ENCODE results near the gene ARHGAP40.

ARHGAP40 gene

GRCh38 chr20:38557174-38557573 lies 44.4 kb upstream of the ARHGAP40 start:
- Histone ChIP-seq H3K9ac (ENCODE audit: low read depth, low read length) (no peak overlapping the region), H3K27ac (ENCODE audit: low read length) (no peak overlapping the region), H2AFZ (ENCODE audit: low read depth, low read length) (no peak overlapping the region), H3K79me2 (ENCODE audit: insufficient read depth, low read length) (no peaks in the 10 kb centered on the region), H4K20me1 (ENCODE audit: insufficient read depth, low read length) (no peaks in the 10 kb centered on the region), H3K4me1 (ENCODE audit: insufficient read depth, low read length) (no peaks in the 10 kb centered on the region), H3K9me3 (ENCODE audit: insufficient read depth, low read length, severe bottlenecking) (no peaks in the 10 kb centered on the region), H3K4me3 (ENCODE audit: low read depth in 1 of 2, low read length in 2 of 2) (no peak overlapping the region), H3K4me2 (ENCODE audit: insufficient read depth, low read length) (no peak overlapping the region), H3K36me3 (ENCODE audit: insufficient read depth, low read length) (peaks cover 91% of the 10 kb centered on the region), H3K27me3 (ENCODE audit: insufficient read depth, low read length, poor library complexity) (no peaks in the 10 kb centered on the region)
- DNase-seq (no peak), ATAC-seq (ENCODE audit: insufficient read depth, low read depth) (no peak)
- TF ChIP-seq CTCF (IDR thresholded peaks at IDR 0.05; ENCODE audit: borderline replicate concordance, extremely low read depth, low read length, poor library complexity, severe bottlenecking) (no peak), EZH2 (IDR thresholded peaks at IDR 0.05; ENCODE audit: borderline replicate concordance, low read depth, low read length, severe bottlenecking) (no peak)

GRCh38 chr20:38558596-38559360 lies 42.8 kb upstream of the ARHGAP40 start:
- Histone ChIP-seq H3K9ac (ENCODE audit: low read depth, low read length) (no peak overlapping the region), H2AFZ (ENCODE audit: low read depth, low read length) (no peak overlapping the region), H3K27me3 (ENCODE audit: insufficient read depth, low read length, poor library complexity) (no peaks in the 10 kb centered on the region), H3K36me3 (ENCODE audit: insufficient read depth, low read length) (peaks cover 91% of the 10 kb centered on the region), H3K4me1 (ENCODE audit: insufficient read depth, low read length) (no peaks in the 10 kb centered on the region), H3K9me3 (ENCODE audit: insufficient read depth, low read length, severe bottlenecking) (no peaks in the 10 kb centered on the region), H3K4me2 (ENCODE audit: insufficient read depth, low read length) (no peak overlapping the region), H3K4me3 (ENCODE audit: low read depth in 1 of 2, low read length in 2 of 2) (no peak overlapping the region), H3K27ac (ENCODE audit: low read length) (no peak overlapping the region), H4K20me1 (ENCODE audit: insufficient read depth, low read length) (no peaks in the 10 kb centered on the region), H3K79me2 (ENCODE audit: insufficient read depth, low read length) (no peaks in the 10 kb centered on the region)
- TF ChIP-seq EZH2 (IDR thresholded peaks at IDR 0.05; ENCODE audit: borderline replicate concordance, low read depth, low read length, severe bottlenecking) (no peak), CTCF (IDR thresholded peaks at IDR 0.05; ENCODE audit: borderline replicate concordance, extremely low read depth, low read length, poor library complexity, severe bottlenecking) (no peak)
- DNase-seq (no peak), ATAC-seq (ENCODE audit: insufficient read depth, low read depth) (no peak)

GRCh38 chr20:38559764-38560163 lies 41.8 kb upstream of the ARHGAP40 start:
- Histone ChIP-seq H3K36me3 (ENCODE audit: insufficient read depth, low read length) (peaks cover 85% of the 10 kb centered on the region), H3K4me1 (ENCODE audit: insufficient read depth, low read length) (no peaks in the 10 kb centered on the region)

More at GRCh38 chr20:38559764-38560163, 41.8 kb upstream of the ARHGAP40 start:
- H2AFZ ChIP-seq (ENCODE audit: low read depth, low read length) = no peak overlapping the region
- H3K27ac ChIP-seq (ENCODE audit: low read length) = no peak overlapping the region
- ATAC-seq (ENCODE audit: insufficient read depth, low read depth) (no peak), DNase-seq (no peak)
- H3K4me3 ChIP-seq (ENCODE audit: low read depth in 1 of 2, low read length in 2 of 2) = no peak overlapping the region
- no peak for TF ChIP-seq CTCF (IDR thresholded peaks at IDR 0.05; ENCODE audit: borderline replicate concordance, extremely low read depth, low read length, poor library complexity, severe bottlenecking)
- TF ChIP-seq EZH2 (IDR thresholded peaks at IDR 0.05; ENCODE audit: borderline replicate concordance, low read depth, low read length, severe bottlenecking) = no peak
- no peaks in the 10 kb centered on the region for H3K9me3 ChIP-seq (ENCODE audit: insufficient read depth, low read length, severe bottlenecking)
- H3K79me2 ChIP-seq (ENCODE audit: insufficient read depth, low read length) = no peaks in the 10 kb centered on the region
- no peaks in the 10 kb centered on the region for H4K20me1 ChIP-seq (ENCODE audit: insufficient read depth, low read length)
- H3K9ac ChIP-seq (ENCODE audit: low read depth, low read length) = no peak overlapping the region
- H3K27me3 ChIP-seq (ENCODE audit: insufficient read depth, low read length, poor library complexity) = no peaks in the 10 kb centered on the region
- no peak overlapping the region for H3K4me2 ChIP-seq (ENCODE audit: insufficient read depth, low read length)
